Measurements from ENCODE around the gene RAX2. TPM values are rescaled to one million over a fixed set of nuclear protein-coding genes. Genes with fewer than 3 reads are reported as not detected.
A peak's percentile ranks its signal among the peaks of the same experiment; 100 is the strongest.

Gene RAX2
- total RNA-seq, 1 donor from 2014 or later, result not detected

DNA sequence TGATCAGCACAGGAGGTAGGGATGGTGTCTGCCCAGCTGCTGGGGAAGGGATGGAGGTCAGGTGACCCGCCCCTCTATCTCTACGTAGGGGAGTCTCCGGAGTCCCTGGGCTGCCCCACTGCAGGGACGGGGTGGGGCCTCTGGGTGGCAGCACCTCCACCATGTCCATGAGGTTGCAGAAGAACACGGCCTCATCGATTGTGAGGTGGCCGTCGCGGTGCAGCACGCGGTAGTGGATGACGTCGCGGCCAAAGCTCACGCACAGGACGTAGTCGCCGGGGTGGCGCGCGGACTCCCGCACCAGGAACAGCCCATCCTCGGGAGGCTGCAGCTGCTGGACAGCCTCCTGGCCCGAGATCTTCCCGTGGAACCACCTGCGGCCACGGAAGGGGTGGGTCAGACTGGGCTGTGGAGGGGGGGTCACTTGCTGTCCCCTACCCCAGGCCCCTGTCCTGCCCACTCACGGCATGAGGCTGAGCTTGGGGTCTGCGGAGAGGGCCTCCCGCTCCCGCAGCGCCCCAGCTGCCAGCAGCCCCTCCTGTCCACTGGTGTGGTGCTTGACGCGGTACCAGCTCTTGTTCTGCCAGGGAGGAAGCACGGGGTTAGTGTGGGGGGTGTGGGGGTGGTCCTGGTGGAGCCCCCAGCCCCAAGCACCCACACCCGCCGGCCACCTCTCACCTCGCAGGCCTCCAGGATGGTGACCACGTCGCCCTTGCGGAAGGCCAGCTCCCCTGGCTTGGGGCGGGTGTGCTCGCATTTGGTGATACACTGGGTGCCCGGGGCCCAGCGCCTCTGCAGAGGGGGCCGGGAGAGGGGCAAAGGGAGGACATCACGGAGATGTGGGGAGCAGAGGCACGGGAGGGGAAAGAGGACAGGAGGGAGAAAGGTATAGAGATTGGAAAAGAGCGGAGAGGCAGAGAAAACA lies 11.9 kb upstream of the RAX2 start:
- Histone ChIP-seq H3K27me3 (peaks cover 7% of the 10 kb centered on the region), H3K27ac (no peak overlapping the region), H3K9me3 (peaks cover 14% of the 10 kb centered on the region), H3K4me1 (no peaks in the 10 kb centered on the region), H3K4me3 (no peak overlapping the region), H3K36me3 (no peaks in the 10 kb centered on the region)
- DNase-seq, result peak; percentile 64
- TF ChIP-seq, protein P1, sequence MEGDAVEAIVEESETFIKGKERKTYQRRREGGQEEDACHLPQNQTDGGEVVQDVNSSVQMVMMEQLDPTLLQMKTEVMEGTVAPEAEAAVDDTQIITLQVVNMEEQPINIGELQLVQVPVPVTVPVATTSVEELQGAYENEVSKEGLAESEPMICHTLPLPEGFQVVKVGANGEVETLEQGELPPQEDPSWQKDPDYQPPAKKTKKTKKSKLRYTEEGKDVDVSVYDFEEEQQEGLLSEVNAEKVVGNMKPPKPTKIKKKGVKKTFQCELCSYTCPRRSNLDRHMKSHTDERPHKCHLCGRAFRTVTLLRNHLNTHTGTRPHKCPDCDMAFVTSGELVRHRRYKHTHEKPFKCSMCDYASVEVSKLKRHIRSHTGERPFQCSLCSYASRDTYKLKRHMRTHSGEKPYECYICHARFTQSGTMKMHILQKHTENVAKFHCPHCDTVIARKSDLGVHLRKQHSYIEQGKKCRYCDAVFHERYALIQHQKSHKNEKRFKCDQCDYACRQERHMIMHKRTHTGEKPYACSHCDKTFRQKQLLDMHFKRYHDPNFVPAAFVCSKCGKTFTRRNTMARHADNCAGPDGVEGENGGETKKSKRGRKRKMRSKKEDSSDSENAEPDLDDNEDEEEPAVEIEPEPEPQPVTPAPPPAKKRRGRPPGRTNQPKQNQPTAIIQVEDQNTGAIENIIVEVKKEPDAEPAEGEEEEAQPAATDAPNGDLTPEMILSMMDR (IDR thresholded peaks at IDR 0.05), result peak; percentile 35
- ATAC-seq, result peak; percentile 44
- intact Hi-C loops (cut with DNase I), result no loop called here

DNA sequence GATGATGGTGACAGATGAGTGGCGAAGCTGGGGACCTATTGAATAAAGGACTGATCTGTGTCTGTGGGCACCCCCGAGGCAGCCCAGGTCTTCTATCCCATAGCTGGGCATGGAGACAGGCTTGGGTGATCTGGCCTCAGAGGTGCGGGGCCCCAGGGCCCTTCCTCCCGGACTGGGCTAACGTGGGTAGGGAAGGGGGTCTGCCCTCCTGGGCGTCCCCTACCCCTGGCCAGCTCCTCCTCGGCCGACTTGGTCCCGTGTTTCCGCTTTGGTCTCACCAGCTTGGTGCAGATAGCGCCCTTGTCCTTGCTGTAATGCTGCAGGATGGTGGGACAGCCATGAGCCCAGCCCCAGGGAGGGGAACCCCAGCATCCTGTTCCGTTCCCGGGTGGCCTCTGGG lies 10.9 kb upstream of the RAX2 start:
- intact Hi-C loops (cut with DNase I), result no loop called here
- DNase-seq, result peak; percentile 57
- no peak for ATAC-seq

DNA sequence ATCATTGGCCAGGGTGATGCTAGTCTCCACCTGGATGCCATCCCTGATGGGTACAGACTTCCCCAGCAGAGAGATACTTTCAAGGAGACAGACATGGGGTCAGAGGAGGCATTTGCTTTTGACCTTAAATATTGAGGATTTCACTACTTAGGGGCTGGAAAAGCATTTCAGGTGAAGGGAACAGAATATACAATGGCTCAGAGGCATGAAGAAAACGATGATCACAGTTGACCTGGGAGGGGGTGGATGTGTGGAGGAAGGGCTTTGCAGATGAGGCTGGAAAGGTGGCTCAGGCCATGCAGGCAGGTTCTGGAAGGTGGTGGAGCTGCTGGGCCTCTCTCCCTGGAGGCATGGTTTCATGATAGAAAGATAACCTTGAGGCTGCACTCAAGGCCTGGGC lies 10.3 kb upstream of the RAX2 start:
- no peak overlapping the region for H3K27ac ChIP-seq
- no peak overlapping the region for H3K4me3 ChIP-seq
- intact Hi-C loops (cut with DNase I), result no loop called here
- H3K27me3 ChIP-seq, result peaks cover 7% of the 10 kb centered on the region
- DNase-seq, result no peak
- no peaks in the 10 kb centered on the region for H3K36me3 ChIP-seq
- no peak for ATAC-seq
- H3K9me3 ChIP-seq, result peaks cover 14% of the 10 kb centered on the region
- no peaks in the 10 kb centered on the region for H3K4me1 ChIP-seq
- TF ChIP-seq, protein P1 (IDR thresholded peaks at IDR 0.05), result no peak

More for the DNA sequence above, 10.9 kb upstream of the RAX2 start:
- H3K4me1 ChIP-seq, result no peaks in the 10 kb centered on the region
- H3K36me3 ChIP-seq, result no peaks in the 10 kb centered on the region
- H3K27me3 ChIP-seq, result peaks cover 7% of the 10 kb centered on the region
- H3K4me3 ChIP-seq, result no peak overlapping the region
- H3K27ac ChIP-seq, result no peak overlapping the region
- TF ChIP-seq, protein P1 (IDR thresholded peaks at IDR 0.05), result no peak
- peaks cover 14% of the 10 kb centered on the region for H3K9me3 ChIP-seq

DNA sequence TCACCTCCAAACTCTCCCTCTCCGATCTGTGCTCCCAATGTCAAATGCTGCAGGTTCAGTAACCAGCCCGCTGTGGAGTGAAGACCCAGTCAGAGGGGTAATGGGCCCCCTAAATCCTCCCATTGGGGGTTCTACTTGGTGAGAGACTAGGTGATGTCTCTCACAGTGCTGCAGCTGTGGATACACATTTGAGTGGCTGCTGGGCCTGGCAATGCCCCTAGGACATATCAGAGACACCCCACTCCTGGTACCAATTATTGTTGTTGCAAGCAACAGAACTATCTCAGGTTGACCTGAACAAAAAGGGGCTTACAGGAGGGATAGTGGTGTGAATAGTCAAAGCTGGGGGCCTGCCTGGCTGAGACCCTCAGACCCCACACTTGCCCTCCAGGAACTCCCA lies 9.6 kb upstream of the RAX2 start:
- Histone ChIP-seq H3K27ac (no peak overlapping the region), H3K4me3 (no peak overlapping the region), H3K36me3 (no peaks in the 10 kb centered on the region), H3K9me3 (peaks cover 14% of the 10 kb centered on the region), H3K27me3 (peaks cover 7% of the 10 kb centered on the region), H3K4me1 (no peaks in the 10 kb centered on the region)
- intact Hi-C loops (cut with DNase I), result no loop called here
- ATAC-seq, result no peak
- DNase-seq, result no peak
- TF ChIP-seq, protein P1 (IDR thresholded peaks at IDR 0.05), result no peak

DNA sequence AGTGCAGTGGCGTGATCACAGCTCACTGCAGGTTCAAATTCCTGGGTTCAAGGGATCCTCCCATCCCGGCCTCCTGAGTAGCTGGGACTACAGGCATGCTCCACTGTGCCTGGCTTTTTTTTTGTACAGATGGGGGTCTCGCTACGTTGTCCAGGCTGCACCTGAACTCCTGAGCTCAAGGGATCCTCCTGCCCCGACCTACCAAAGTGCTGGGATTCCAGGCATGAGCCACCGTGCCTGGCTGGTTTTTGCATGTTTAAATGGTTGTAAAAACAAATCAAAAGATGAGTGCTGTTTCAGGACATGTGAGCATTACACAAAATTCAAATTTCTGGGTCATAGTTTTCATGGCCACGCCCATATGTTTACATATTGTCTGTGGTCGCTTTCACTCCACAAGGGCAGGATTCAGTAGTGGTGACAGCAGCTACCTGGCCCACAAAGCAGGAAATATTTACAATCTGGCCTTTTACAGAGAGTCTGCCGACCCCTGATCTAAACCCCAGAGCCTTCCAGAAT lies 8.8 kb upstream of the RAX2 start:
- Histone ChIP-seq H3K4me1 (no peaks in the 10 kb centered on the region), H3K27ac (no peak overlapping the region), H3K27me3 (peaks cover 7% of the 10 kb centered on the region), H3K9me3 (peaks cover 14% of the 10 kb centered on the region), H3K36me3 (no peaks in the 10 kb centered on the region), H3K4me3 (no peak overlapping the region)
- ATAC-seq (no peak), DNase-seq (no peak)
- intact Hi-C loops (cut with DNase I), result no loop called here
- TF ChIP-seq, protein P1 (IDR thresholded peaks at IDR 0.05), result no peak

Data from upper lobe of right lung (tissue), 1 donor.